NOMO-1 (cell line): Measurements from ENCODE around the gene CRY2.
"Not testable (repeated sequence)": the region's sequence is repeated elsewhere in the genome, so short reads cannot be mapped to it uniquely, and the experiment has no call there.

Experiments
- DNase-seq, 2 experiments: peaks; one replicate each; lab custom pipeline; 2025; ENCODE audit not compliant: unreplicated experiment in 2 of 2; lab: John Stamatoyannopoulos, UW

CRY2 gene

DNA sequence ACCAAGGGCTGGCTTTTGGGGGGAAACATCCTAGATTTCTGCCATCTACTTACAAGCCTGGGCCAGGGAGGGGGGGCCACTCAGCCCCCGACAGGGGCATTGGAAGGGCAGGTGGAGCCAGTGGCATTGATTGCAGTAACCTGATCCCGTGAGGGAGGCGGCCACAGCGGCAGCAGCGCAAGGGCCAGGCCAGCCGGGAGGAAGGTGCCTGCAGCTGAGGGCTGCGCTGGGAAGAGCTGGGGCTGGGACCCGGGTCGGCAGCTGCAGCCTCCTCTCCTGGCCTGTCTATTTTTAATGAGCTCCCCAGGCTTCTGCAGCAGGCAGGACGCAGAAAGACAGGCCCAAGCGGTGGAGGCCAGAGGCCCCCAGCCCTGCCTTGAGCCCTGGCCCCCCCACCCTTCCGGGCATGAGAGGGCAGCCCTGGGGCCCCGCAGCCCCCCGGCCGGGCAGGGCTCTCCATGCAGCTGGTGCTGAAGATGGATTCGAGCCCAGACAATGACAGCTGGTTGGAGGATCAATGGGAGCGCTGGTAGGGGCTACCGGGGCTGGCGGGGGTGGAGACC lies 49.2 kb downstream of the CRY2 start:
- no peak for DNase-seq

GRCh38 chr11:45897556-45897955 lies 50.3 kb downstream of the CRY2 start:
- no peak for DNase-seq

DNA sequence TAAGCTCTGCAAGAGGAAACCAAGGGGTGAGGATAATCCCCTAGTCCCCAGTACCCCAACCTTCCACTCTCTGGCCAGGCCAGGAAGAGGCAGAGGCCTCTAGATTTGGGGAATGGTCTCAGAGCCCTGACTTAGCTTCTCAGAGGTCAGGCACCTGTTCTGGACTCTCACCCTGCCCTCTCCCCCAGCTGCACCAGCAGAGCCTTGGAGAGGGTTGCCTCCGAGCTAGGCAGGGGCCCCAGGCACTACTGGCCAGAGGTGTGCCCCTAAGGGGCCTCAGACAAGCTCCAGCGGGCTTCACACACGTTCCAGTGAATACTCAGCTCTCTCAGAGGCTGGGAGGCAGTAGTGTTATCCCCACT lies 51.8 kb downstream of the CRY2 start:
- no peak for DNase-seq

GRCh38 chr11:45899448-45900174 lies 52.3 kb downstream of the CRY2 start:
- DNase-seq: peak; percentile 22 to 25

GRCh38 chr11:45900175-45900800 lies 53.0 kb downstream of the CRY2 start:
- DNase-seq: not testable (repeated sequence)

GRCh38 chr11:45900916-45901617 lies 53.8 kb downstream of the CRY2 start:
- DNase-seq: no peak

DNA sequence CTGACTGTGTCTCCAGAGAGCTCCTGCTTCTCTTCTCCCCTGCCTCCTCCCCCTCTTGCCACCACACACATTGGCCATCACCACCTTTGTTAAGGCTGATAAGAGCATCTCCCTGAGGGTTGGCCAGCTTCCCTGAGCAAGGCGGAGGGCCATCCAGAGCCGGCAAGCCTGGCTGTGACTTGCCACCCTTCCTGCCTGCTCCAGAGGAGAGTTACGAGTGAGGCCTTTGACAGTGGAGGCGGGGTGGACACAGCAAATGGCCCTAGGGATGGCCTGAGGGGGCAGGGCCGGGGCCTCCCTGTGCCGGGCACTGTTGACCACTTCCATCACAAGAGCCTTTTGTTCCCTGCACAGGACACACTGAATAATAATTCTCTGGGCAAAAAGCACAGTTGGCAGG lies 54.4 kb downstream of the CRY2 start:
- DNase-seq: no peak

GRCh38 chr11:45902452-45903380 lies 55.4 kb downstream of the CRY2 start:
- no peak for DNase-seq

- no peak for DNase-seq
These were observed 57.1 kb downstream of the CRY2 start for GRCh38 chr11:45904309-45904915.

- no peak for DNase-seq
These were observed 57.8 kb downstream of the CRY2 start for GRCh38 chr11:45905095-45905494.

- DNase-seq: not testable (repeated sequence)
These were observed 58.3 kb downstream of the CRY2 start for GRCh38 chr11:45905576-45905975.

DNA sequence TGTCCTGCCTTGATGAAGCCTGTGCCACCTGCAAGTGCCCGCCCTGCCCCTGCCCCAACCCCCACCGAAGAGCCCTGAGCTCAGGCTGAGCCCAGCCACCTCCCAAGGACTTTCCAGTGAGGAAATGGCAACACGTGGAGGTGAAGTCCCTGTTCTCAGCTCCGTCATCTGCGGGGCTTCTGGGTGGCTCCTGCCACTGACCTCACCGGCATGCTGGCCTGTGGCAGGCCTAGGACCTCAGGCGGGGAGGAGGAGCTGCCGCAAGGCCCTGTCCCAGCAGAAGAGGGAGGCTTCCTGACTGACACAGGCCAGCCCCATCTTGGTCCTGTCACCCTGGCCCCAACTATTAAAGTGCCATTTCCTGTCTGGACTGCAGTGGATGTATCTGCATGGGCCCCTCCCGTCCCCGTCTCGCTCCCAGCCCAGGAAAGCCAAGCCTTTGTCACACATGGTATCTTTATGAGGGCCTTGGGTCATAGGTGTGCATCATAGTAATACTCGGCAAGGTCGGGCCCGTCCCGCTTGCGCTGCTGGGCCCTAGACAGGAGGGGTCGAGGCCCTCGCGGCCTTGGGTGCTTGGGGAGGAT lies 58.9 kb downstream of the CRY2 start:
- no peak for DNase-seq

GRCh38 chr11:45906965-45907611 lies 59.8 kb downstream of the CRY2 start, which contains the start of gene FREY1:
Gene FREY1 (minus strand): TSS chr11:45907271. CDS start chr11:45907245, 26 bp downstream.
- DNase-seq: no peak

GRCh38 chr11:45907911-45908370 lies 60.7 kb downstream of the CRY2 start:
- no peak for DNase-seq

DNA sequence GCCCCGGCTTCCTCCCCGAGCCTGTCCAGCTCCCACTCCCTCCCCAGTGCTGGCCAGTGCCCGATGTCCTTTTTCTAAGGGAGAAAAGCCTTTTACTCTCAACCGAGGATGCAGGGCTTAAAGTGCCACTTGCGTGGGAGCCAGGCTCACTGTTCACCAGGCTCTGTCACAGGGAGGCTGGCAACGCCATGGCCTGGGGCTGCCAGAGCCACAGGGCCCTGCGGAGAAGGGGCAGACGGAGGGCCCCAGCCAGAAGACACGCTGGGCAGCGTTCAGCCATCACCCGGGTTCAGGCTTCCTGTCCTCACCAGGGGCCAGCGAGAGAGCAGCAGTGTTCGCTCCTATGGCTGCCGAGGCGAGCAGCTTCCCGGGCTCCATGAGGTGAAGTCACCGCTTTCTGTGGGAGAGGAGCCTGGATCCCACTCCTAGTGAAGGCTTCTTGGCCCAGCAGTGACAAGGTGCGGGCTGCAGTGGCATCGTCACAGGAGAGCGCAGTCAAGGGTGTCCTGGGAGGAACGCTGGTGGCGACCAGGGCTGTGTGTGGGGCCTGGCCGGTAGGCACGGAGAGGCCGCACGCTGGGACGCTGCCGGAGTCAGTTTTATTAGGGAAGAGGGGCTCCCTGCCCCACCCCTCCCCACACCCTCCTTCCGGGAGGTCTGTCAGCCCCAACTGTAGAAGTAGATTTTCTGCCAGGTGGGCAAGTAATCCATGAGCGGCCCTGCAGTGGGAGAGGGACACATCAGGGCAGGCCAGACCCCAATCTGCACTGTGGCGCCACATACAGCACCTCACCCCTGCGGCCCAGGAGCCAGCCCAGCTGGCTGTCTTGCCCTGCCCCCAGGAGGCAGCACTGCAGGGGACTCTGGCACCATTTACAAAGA lies 62.6 kb downstream of the CRY2 start:
- no peak for DNase-seq

GRCh38 chr11:45910623-45911022 lies 63.3 kb downstream of the CRY2 start:
- no peak for DNase-seq

DNA sequence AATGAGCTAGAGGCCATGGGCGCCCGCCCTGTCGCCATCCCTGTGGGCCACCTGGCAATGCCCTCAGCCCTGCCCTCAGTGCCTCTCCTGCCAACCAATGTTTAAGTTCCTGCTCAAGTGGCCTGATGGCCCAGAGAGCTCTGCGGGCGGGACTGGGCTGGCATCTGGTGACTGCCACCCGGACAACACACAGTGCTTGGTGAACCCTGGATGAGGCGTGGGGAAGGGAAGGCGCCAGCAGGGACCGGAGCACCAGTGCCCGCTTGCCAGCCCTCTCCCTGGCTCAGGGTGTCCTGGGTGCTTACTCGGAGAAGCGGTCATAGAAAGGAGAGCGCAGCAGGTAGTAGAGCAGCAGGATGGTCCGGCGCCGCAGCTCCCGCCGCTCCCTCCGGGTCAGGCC lies 66.2 kb downstream of the CRY2 start:
- DNase-seq: no peak
